Activated B cell treated with CpG ODN at 0.5 μM for 24 hours (primary cell): ENCODE measurements around the gene REC114. TPM values are rescaled to one million over a fixed set of nuclear protein-coding genes. Genes with fewer than 3 reads are reported as not detected.
"Not testable (repeated sequence)": the region's sequence is repeated elsewhere in the genome, so short reads cannot be mapped to it uniquely, and the experiment has no call there.

ENCODE experiments used
- ATAC-seq: fragments of 200-7000 bp; cut with Tn5 transposase; one replicate; pipeline ENCODE4 v1.10.0; 2021; ENCODE audit warnings: low read depth, mild to moderate bottlenecking, moderate library complexity
- CTCF ChIA-PET: fragments of 350-600 bp; sonication (Branson Sonifier 250); formaldehyde crosslinking; loops from one replicate; lab custom pipeline; 2021; ENCODE audit warnings: antibody characterized with exemption; lab: Charles Lee
- POLR2A ChIA-PET: fragments of 350-600 bp; sonication (Branson Sonifier 250); formaldehyde crosslinking; loops from one replicate; lab custom pipeline; 2021; ENCODE audit warnings: antibody characterized with exemption; lab: Charles Lee
- DNase-seq: peaks from one replicate; pipeline ENCODE4 v3.0.0; 2022
- H3K27ac Mint-ChIP-seq: one replicate; pipeline ENCODE4 v1.8.0; 2020; ENCODE audit warnings: mixed read lengths
- H3K27me3 Mint-ChIP-seq: one replicate; pipeline ENCODE4 v1.8.0; 2021; ENCODE audit warnings: mixed read lengths
- H3K36me3 Mint-ChIP-seq: one replicate; pipeline ENCODE4 v1.8.0; 2021; ENCODE audit warnings: low read depth, mixed read lengths
- H3K4me1 Mint-ChIP-seq: one replicate; pipeline ENCODE4 v1.8.0; 2021; ENCODE audit warnings: mixed read lengths
- H3K4me3 Mint-ChIP-seq: one replicate; pipeline ENCODE4 v1.8.0; 2020; ENCODE audit warnings: mild to moderate bottlenecking, mixed read lengths
- H3K9me3 Mint-ChIP-seq: one replicate; pipeline ENCODE4 v1.8.0; 2020; ENCODE audit warnings: mixed read lengths
- intact Hi-C: fragments of 100-400 bp; cut with micrococcal nuclease; formaldehyde crosslinking; loops from one replicate; pipeline ENCODE4 v1.15.1; 2024
- total RNA-seq: library from RNA; stranded (reverse); gene quantifications from 2 replicates; pipeline ENCODE4 v1.2.3, GENCODE V29; 2022
- TF ChIP-seq, protein P1 (sequence below): fragments of 200-600 bp; IDR thresholded peaks from one replicate; pipeline ENCODE4 v1.8.0; 2022; ENCODE audit warnings: antibody characterized with exemption, mild to moderate bottlenecking

The REC114 gene
- total RNA-seq, 1 donor from 2014 or later: not detected

DNA sequence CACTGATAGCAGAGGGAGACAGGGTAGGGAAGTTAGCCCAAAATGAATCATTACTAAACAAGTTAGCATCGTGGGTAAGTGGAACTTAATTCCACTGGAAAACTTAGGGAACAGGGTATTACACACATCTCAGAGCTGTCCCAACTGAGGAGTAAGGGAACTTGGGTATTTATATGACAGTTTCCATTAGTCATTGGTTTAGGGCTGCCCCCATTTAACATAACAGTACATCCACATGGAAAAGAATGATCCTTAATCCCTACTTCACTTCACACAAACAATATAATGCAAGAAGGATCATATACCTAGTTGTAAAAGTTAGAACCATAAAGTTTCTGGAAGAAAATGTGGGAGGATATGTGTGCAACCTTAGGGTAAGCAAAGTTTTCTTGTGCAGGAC is 4.3 kb upstream of the REC114 start:
- TF ChIP-seq, protein P1, sequence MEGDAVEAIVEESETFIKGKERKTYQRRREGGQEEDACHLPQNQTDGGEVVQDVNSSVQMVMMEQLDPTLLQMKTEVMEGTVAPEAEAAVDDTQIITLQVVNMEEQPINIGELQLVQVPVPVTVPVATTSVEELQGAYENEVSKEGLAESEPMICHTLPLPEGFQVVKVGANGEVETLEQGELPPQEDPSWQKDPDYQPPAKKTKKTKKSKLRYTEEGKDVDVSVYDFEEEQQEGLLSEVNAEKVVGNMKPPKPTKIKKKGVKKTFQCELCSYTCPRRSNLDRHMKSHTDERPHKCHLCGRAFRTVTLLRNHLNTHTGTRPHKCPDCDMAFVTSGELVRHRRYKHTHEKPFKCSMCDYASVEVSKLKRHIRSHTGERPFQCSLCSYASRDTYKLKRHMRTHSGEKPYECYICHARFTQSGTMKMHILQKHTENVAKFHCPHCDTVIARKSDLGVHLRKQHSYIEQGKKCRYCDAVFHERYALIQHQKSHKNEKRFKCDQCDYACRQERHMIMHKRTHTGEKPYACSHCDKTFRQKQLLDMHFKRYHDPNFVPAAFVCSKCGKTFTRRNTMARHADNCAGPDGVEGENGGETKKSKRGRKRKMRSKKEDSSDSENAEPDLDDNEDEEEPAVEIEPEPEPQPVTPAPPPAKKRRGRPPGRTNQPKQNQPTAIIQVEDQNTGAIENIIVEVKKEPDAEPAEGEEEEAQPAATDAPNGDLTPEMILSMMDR: no peak
- intact Hi-C loops: no loop called here
- no peak for ATAC-seq
- Mint-ChIP-seq H3K4me1 (no peaks in the 10 kb centered on the region), H3K27ac (no peak overlapping the region), H3K4me3 (no peak overlapping the region), H3K9me3 (no peaks in the 10 kb centered on the region), H3K27me3 (peaks cover 9% of the 10 kb centered on the region), H3K36me3 (no peaks in the 10 kb centered on the region)
- CTCF ChIA-PET: no interaction called here
- no peak for DNase-seq
- POLR2A ChIA-PET: no interaction called here

DNA sequence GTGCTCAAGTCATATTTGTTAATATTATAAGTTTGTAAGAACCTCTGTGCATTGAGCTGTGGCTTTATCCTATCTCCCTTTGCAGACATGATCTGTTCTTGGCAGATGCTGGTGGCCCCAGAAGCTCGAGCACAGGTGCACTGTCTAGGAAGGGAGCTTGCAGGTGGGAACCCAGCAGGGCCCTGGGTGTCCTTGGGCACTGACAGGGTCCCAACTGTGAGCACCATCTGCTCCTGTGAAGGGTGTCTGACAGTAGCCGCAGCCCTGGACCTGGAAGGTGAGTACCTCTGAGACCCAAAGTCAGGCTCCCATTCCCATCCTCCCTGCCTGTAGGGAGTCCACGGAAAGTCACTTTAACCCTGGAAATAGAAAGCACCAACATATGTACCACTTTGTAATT is 2.4 kb upstream of the REC114 start:
- H3K9me3 Mint-ChIP-seq: no peaks in the 10 kb centered on the region
- DNase-seq (no peak), ATAC-seq (no peak)
- CTCF ChIA-PET: no interaction called here
- TF ChIP-seq, protein P1: no peak
- POLR2A ChIA-PET: no interaction called here
- no peak overlapping the region for H3K27ac Mint-ChIP-seq
- no peaks in the 10 kb centered on the region for H3K36me3 Mint-ChIP-seq
- no peak overlapping the region for H3K4me3 Mint-ChIP-seq
- intact Hi-C loops: no loop called here
- no peaks in the 10 kb centered on the region for H3K4me1 Mint-ChIP-seq
- H3K27me3 Mint-ChIP-seq: peaks cover 13% of the 10 kb centered on the region

DNA sequence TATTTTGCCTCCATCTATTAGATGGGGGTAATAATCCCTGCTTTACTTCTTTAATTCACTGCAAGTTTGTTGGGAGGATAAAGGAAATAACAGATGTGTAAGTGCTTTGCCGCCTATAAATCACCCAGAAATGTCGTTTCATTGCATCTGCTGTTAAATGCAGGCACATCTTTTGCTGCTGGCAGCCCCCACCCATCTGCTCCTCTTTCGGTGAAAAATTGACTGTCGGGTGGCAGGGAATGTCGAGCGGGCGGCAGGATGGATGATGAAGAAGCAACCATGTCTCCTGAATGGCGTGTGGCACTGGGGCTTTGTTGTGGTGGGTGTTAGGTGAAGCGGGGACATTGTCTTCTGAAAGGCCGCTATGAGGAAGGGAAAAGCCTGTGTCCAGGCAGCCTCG is 543 bp upstream of the REC114 start:
- ATAC-seq (no peak), DNase-seq (no peak)
- Mint-ChIP-seq H3K4me3 (no peak overlapping the region), H3K27ac (no peak overlapping the region), H3K27me3 (peaks cover 16% of the 10 kb centered on the region), H3K4me1 (no peaks in the 10 kb centered on the region), H3K9me3 (peaks cover 4% of the 10 kb centered on the region), H3K36me3 (no peaks in the 10 kb centered on the region)
- TF ChIP-seq, protein P1: no peak
- POLR2A ChIA-PET: no interaction called here
- intact Hi-C loops: no loop called here
- CTCF ChIA-PET: no interaction called here

DNA sequence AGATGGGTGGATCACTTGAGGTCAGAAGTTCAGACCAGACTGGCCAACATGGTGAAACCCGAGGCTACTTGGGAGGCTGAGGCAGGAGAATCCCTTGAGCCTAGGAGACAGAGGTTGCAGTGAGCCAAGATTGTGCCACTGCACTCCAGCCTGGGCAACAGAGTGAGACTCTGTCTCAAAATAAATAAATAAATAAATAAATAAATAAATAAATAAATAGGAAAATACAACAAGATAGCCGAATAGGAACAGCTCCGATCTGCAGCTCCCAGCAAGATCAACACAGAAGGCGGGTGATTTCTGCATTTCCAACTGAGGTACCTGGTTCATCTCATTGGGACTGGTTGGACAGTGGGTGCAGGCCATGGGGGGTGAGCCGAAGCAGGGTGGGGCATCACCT is 4.5 kb downstream of the REC114 start:
- H3K36me3 Mint-ChIP-seq, H3K4me3 Mint-ChIP-seq, H3K27ac Mint-ChIP-seq, POLR2A ChIA-PET, DNase-seq, H3K4me1 Mint-ChIP-seq, ATAC-seq, intact Hi-C loops, CTCF ChIA-PET: not testable (repeated sequence)
- Mint-ChIP-seq H3K27me3 (peaks cover 18% of the 10 kb centered on the region), H3K9me3 (peaks cover 15% of the 10 kb centered on the region)

DNA sequence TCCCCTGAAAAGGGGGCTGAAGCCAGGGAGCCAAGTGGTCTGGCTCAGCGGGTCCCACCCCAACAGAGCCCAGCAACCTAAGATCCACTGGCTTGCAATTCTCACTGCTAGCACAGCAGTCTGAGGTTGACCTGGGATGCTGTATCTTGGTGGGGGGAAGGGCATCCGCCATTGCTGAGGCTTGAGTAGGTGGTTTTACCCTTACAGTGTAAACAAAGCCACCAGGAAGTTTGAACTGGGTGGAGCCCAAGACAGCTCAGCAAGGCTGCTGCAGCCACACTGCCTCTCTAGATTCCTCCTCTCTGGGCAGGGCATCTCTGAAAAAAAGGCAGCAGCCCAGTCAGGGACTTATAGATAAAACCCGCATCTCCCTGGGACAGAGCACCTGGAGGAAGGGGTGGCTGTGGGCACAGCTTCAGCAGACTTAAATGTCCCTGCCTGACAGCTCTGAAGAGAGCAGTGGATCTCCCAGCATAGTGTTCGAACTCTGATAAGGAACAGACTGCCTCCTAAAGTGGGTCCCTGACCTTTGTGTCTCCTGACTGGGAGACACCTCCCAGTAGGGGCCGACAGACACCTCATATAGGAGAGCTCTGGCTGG is 5.3 kb downstream of the REC114 start:
- Mint-ChIP-seq H3K27me3 (peaks cover 21% of the 10 kb centered on the region), H3K9me3 (peaks cover 15% of the 10 kb centered on the region)
- intact Hi-C loops, H3K4me1 Mint-ChIP-seq, ATAC-seq, H3K27ac Mint-ChIP-seq, H3K4me3 Mint-ChIP-seq, POLR2A ChIA-PET, H3K36me3 Mint-ChIP-seq, DNase-seq, CTCF ChIA-PET: not testable (repeated sequence)

DNA sequence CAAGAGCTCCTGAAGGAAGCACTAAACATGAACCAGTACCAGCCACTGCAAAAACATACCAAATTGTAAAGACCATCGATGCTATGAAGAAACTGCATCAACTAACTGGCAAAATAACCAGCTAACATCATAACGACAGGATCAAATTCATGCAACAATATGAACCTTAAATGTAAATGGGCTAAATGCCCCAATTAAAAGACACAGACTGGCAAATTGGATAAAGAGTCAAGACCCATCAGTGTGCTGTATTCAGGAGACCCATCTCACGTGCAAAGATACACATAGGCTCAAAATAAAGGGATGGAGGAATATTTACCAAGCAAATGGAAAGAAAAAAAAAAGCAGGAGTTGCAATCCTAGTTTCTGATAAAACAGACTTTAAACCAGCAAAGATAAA is 7.0 kb downstream of the REC114 start:
- H3K36me3 Mint-ChIP-seq, H3K27ac Mint-ChIP-seq, ATAC-seq, H3K4me1 Mint-ChIP-seq, intact Hi-C loops, H3K4me3 Mint-ChIP-seq, POLR2A ChIA-PET, DNase-seq, CTCF ChIA-PET: not testable (repeated sequence)
- Mint-ChIP-seq H3K9me3 (peaks cover 15% of the 10 kb centered on the region), H3K27me3 (peaks cover 19% of the 10 kb centered on the region)

DNA sequence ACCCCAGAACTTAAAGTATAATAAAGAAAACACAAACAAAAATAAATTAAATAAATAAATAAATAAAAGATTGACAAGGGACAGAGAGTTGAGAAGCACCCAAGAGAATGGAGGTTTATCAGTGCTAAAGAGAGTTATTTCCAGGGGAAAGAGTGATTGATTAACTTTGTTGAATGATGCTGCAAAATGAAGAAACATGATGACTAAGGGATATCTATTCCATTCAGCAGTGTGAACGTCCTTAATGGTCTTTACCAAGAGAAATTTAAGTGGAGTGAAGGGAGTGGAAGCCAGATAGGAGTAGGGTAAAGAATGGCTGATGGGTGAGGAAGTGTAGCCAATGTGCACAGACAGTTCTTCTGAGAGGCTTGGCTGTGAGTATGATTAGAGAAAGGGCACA is 11.1 kb downstream of the REC114 start:
- Mint-ChIP-seq H3K4me1 (no peaks in the 10 kb centered on the region), H3K27ac (no peak overlapping the region), H3K36me3 (no peaks in the 10 kb centered on the region), H3K4me3 (no peak overlapping the region), H3K9me3 (peaks cover 12% of the 10 kb centered on the region), H3K27me3 (peaks cover 9% of the 10 kb centered on the region)
- POLR2A ChIA-PET: no interaction called here
- ATAC-seq: no peak
- intact Hi-C loops: no loop called here
- CTCF ChIA-PET: no interaction called here
- TF ChIP-seq, protein P1: no peak
- DNase-seq: no peak
